Activated CD8-positive, alpha-beta memory T cell treated with anti-CD3 and anti-CD28 coated beads, Interleukin-2, amount 50 U/mL, for 1 hour (primary cell): ENCODE results near the gene SDHA.
"Not testable (repeated sequence)": the region's sequence is repeated elsewhere in the genome, so short reads cannot be mapped to it uniquely, and the experiment has no call there.

Experiments used
- DNase-seq: peaks from one replicate; pipeline ENCODE4 v3.0.0-alpha.2; 2020; ENCODE audit errors: extremely low read depth

SDHA gene

DNA sequence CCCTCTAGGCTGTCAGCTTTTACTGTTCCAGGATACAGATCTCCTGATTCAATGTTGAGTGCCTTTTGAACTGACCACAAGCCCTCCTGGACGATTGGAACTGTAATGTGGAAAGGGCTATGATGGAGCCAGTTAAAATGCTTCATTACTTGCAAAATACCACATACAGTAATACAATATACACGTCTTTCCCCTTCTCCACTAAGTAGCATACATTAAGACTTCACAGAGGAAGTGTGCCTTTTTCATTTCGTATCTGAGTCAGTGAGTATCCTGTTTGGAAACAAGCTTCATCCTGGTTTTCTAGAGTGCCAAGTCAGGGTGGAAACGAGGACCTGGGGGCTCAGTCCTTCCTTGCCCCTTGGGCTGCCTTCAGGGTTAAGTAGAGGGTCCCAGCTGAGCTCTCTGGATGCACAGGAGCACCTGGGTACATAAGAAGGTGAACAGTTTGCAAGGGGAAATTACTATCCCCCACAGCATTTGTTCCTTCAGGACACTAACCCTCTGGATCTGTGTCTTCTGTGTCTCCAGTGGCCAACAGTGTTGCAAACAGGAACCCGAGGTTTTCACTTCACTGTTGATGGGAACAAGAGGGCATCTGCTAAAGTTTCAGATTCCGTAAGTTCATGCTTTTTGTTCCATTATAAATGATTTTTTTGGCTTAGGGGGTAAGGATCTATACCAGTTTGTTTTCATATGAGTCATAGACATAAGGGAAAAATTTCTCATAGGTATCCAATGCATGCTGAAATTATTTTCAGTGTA lies 5.0 kb downstream of the SDHA start:
- DNase-seq: not testable (repeated sequence)

GRCh38 chr5:223791-224190 lies 5.7 kb downstream of the SDHA start:
- DNase-seq: no peak

- no peak for DNase-seq
Observed at GRCh38 chr5:225334-225733, 7.2 kb downstream of the SDHA start.

DNA sequence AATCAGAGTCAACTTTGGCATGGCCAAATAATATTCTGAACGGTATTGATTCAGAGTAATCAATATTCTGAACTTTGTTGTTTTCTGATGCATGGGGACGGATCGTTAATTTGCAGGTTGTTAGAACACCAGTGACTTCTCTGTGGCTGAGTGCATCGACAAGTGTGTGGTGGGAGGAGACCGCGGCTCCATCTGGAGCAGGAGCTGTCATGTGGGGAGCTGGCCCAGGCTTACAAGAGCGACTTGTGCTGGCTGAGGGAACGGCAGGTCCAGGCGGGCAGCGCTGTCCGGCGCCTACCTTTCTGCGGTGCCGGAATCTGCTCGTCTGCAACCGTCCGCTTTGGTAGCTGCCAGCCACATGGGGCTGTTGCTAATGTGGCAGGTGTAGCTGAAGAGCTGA lies 9.3 kb downstream of the SDHA start:
- DNase-seq: not testable (repeated sequence)

DNA sequence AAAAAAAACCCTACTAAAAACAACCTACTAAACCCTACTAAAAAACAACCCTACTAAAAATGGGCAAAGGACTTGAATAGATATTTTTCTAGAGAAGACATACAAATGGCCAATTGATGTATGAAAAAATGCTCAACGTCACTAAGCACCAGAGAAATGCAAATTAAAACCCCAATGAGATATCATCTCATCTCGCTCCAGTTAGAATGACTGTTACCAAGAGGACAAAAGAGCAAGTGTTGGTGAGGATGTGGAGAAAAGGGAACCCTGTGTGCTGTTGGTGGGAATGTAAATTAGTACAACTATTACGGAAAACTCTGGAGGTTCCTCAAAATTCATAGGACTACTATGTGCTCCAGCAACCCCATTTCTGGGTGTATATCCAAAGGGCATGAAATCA lies 10.8 kb downstream of the SDHA start:
- no peak for DNase-seq

DNA sequence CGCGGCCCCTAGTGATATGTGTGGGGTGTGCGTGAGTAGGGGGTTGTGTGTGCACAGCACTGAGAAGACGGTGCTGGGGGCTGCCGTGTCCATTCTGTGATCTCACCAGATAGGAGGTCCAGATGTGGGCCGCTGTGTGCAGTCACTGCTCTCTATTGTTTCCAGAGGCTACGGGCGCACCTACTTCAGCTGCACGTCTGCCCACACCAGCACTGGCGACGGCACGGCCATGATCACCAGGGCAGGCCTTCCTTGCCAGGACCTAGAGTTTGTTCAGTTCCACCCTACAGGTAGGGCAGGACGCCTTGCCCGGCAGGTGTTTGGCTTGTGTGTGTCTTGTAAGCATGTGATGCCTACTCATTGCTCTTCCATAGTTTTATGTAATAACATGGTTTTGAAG lies 12.6 kb downstream of the SDHA start:
- no peak for DNase-seq

GRCh38 chr5:231661-232060 lies 13.5 kb downstream of the SDHA start:
- no peak for DNase-seq

DNA sequence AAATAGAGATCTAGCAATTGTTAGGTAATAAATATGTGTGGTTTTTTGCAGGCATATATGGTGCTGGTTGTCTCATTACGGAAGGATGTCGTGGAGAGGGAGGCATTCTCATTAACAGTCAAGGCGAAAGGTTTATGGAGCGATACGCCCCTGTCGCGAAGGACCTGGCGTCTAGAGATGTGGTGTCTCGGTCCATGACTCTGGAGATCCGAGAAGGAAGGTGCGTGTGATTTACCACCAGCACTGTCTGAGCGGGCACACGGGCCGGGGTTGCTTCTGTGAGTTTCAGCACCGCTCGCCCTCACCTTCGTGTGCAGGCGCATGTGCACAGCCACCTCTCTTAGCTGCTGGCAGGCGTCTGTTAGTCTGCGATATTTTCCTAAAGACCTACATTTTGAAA lies 15.3 kb downstream of the SDHA start:
- not testable (repeated sequence) for DNase-seq

DNA sequence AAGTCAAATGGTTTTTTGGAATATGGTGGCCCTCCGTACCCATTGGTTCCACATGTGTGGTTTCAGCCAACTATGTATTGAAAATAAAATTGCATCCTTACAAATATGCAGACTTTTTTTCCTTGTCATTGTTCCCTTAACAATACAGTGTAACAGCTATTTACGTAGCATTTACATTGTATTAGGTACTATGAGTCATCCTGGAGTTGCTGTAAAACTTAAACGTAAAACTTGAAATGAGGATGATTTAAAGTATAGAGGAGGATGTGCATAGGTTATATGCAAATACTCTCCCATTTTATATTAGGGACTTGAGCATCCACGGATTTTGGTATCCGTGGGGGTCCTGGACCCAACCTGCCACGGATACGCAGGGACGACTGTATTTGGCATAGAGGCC lies 16.3 kb downstream of the SDHA start:
- DNase-seq: no peak

- not testable (repeated sequence) for DNase-seq
Observed at GRCh38 chr5:235527-235926, 17.4 kb downstream of the SDHA start.

DNA sequence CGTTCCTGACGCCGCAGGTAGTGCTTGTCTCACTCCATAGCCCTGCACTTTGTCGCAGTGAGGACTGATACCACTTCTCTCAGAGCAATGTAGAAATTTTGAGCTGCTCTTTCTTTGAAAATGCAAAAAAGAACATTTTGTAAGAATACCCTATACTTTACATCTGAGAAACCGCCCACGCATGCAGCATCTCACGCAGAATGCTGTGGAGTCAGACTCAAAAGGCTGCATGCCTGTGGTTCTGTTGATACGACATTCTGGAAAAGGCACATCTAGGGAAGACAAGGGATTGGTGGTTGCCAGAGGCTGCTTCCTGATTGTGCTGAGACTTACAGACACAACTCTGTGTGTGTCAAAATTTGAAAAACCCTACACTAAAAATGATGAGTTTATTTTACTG lies 19.8 kb downstream of the SDHA start:
- not testable (repeated sequence) for DNase-seq

- not testable (repeated sequence) for DNase-seq
Observed at GRCh38 chr5:240550-240949, 22.4 kb downstream of the SDHA start.

DNA sequence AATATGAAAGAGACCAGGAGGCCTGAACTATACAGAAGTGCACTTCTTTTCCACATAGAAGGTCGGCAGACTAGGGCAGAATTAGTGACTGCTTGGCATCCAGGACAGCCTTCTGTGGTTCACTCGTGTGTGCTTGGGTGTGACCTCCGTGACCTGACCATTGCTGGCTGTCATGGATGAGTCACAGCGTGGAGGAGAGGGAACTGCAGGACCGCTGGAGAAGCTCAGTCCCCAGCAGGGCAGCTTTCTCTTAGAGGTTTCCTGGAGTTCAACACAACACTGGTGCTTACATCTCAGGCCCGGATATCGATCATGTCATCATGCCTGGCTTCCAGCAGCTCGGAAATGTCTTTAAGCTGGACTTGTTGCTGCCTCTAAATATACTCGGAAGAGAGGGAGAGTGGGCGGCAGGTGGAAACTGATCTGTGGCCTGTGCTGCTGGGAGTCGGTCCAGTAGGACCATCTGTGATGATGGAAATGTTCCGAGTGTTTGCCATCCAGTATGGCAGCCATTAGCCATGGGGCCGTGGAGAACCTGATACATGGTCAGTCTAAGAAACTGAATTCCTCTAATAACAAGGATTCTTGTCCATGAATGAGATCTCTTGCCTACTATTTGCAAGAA lies 23.0 kb downstream of the SDHA start:
- DNase-seq: not testable (repeated sequence)

- not testable (repeated sequence) for DNase-seq
Observed at GRCh38 chr5:243683-244367, 25.7 kb downstream of the SDHA start.

- not testable (repeated sequence) for DNase-seq
Observed at GRCh38 chr5:245717-246116, 27.6 kb downstream of the SDHA start.

DNA sequence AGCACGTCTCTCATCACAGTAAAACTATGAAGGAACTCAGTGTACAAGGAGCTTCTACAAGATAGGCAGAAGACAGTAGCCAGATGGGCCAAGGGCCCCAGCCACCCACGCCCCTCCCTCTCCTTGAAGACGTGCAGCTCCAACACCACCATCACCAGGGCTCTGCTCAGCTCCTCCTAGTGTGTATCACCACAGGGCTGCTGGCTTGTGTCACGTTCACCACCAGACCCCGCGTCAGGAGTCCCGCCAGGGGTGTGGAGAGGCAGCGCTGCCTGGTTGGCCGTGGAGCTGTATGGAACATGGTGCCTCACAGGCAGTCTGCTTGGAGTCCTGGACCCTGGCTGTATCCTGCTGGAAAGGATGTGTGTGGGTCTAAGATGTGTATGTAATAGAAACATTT lies 32.3 kb downstream of the SDHA start:
- DNase-seq: not testable (repeated sequence)

DNA sequence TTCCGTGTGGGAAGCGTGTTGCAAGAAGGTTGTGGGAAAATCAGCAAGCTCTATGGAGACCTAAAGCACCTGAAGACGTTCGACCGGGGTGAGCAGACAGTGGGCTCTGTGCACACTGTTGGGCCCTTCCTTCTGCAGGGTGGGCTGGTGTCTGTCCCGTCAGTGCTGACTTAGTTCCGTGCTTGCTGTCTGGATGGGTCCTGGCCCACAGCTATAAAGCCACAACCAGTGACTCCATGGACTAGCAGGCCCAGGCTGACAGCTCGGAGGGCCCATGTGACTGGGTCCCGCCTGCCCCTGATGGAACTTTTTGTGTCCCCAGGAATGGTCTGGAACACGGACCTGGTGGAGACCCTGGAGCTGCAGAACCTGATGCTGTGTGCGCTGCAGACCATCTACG lies 32.9 kb downstream of the SDHA start:
- not testable (repeated sequence) for DNase-seq

DNA sequence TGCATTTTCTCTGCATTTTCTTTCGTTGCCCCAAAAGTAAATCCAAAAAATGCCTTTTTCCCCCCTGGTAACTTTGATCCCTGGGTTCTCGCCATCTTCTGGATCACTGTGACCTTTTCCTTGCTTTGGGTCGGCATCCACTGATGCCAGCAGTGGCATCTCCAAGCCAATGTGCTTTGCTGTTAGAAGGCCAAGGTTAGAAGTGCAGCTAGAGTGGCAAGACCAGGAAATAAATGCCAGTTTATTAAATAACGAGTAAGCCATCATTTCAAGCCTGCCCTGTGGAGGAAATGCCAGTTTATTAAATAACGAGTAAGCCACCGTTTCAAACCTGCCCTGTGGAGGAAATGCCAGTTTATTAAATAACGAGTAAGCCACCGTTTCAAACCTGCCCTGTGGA lies 33.4 kb downstream of the SDHA start:
- not testable (repeated sequence) for DNase-seq

- not testable (repeated sequence) for DNase-seq
Observed at GRCh38 chr5:251975-252374, 33.9 kb downstream of the SDHA start.

GRCh38 chr5:252546-252945 lies 34.4 kb downstream of the SDHA start:
- no peak for DNase-seq

- not testable (repeated sequence) for DNase-seq
Observed at GRCh38 chr5:254322-254721, 36.2 kb downstream of the SDHA start.

GRCh38 chr5:255116-255515 lies 37.0 kb downstream of the SDHA start:
- DNase-seq: not testable (repeated sequence)

- DNase-seq: not testable (repeated sequence)
Observed at GRCh38 chr5:256347-256746, 38.2 kb downstream of the SDHA start.
